ENCODE data around the gene FUZ. TPM values are rescaled to one million over a fixed set of nuclear protein-coding genes. Genes with fewer than 3 reads are reported as not detected.

FUZ gene
- total RNA-seq, 6 donors from 2014 or later = 17.3 to 43.0 (median 22.3) TPM

- no peak for ATAC-seq (ENCODE audit: low FRiP score in 2 of 2)
- no peak overlapping the region for H3K27ac ChIP-seq
- H3K4me1 ChIP-seq = peaks cover 0 to 4% (median 0%) of the 10 kb centered on the region in 4 donors
- H3K36me3 ChIP-seq = peaks cover 19 to 99% (median 91%) of the 10 kb centered on the region in 4 donors
- H3K27me3 ChIP-seq = no peaks in the 10 kb centered on the region
- no peaks in the 10 kb centered on the region for H3K9me3 ChIP-seq
- H3K4me3 ChIP-seq = no peak overlapping the region
- DNase-seq = no peak
- TF ChIP-seq POLR2A (IDR thresholded peaks at IDR 0.05) (no peak), EP300 (IDR thresholded peaks at IDR 0.05) (no peak), POLR2AphosphoS5 (IDR thresholded peaks at IDR 0.05) (no peak)
- TF ChIP-seq, protein P1, sequence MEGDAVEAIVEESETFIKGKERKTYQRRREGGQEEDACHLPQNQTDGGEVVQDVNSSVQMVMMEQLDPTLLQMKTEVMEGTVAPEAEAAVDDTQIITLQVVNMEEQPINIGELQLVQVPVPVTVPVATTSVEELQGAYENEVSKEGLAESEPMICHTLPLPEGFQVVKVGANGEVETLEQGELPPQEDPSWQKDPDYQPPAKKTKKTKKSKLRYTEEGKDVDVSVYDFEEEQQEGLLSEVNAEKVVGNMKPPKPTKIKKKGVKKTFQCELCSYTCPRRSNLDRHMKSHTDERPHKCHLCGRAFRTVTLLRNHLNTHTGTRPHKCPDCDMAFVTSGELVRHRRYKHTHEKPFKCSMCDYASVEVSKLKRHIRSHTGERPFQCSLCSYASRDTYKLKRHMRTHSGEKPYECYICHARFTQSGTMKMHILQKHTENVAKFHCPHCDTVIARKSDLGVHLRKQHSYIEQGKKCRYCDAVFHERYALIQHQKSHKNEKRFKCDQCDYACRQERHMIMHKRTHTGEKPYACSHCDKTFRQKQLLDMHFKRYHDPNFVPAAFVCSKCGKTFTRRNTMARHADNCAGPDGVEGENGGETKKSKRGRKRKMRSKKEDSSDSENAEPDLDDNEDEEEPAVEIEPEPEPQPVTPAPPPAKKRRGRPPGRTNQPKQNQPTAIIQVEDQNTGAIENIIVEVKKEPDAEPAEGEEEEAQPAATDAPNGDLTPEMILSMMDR (IDR thresholded peaks at IDR 0.05) = no peak
- WGBS, 2 donors = 95 to 97% methylated on average over 6 to 11 of the region's 12 CpGs
These were observed 22.5 kb upstream of the FUZ start for GRCh38 chr19:49835562-49835961.

DNA sequence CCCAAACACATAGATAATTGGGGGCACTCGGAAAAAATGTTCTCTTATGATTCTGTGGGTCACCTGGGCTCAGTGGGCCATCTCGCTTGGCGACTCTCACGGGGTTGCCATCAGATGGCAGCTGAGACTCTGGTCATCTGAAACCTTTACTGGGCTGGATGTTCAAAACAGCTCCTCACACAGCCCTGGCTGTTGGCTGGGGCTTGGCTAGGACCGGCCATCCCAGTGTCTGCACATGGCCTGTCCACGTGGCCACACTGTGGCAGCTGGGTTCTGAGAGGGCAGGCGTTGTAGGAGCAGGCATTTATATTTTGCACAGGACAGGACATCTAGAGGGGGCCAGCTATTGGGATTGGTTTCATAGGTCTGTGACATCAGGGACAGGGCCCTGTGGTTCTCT, 20.5 kb upstream of the FUZ start:
- Histone ChIP-seq H3K4me1 (peaks cover 0 to 4% (median 0%) of the 10 kb centered on the region in 4 donors), H3K27me3 (no peaks in the 10 kb centered on the region), H3K36me3 (peaks cover 19 to 100% (median 90%) of the 10 kb centered on the region in 4 donors), H3K9me3 (no peaks in the 10 kb centered on the region), H3K27ac (no peak overlapping the region), H3K4me3 (no peak overlapping the region)
- no peak for ATAC-seq (ENCODE audit: low FRiP score in 2 of 2)
- WGBS, 2 donors = 89 to 92% methylated on average over 6 to 7 of the region's 7 CpGs
- DNase-seq = no peak
- no peak for TF ChIP-seq POLR2AphosphoS5 (IDR thresholded peaks at IDR 0.05)
- no peak for TF ChIP-seq POLR2A (IDR thresholded peaks at IDR 0.05)
- TF ChIP-seq, protein P1 (IDR thresholded peaks at IDR 0.05) = no peak
- TF ChIP-seq EP300 (IDR thresholded peaks at IDR 0.05) = no peak

DNA sequence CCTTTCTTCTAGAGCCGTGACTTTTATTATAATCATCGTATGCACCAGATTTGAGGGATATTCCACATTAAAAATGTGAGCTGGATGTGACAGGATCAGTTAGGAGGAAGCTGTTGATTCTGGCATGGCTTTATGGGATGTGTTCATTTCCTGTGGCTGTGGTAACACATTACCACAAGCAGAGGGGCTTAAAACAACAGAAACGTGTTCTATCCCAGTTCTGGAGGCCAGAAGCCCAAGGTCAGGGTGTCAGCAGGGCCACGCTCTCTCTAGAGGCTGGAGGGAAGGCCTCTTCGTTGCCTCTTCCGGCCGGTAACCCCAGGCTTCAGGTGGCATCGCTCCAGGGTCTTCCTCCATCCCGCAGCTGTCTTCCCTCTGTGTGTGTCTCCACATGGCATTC, 19.5 kb upstream of the FUZ start:
- Histone ChIP-seq H3K9me3 (no peaks in the 10 kb centered on the region), H3K4me1 (peaks cover 0 to 4% (median 0%) of the 10 kb centered on the region in 4 donors), H3K36me3 (peaks cover 19 to 98% (median 85%) of the 10 kb centered on the region in 4 donors), H3K4me3 (no peak overlapping the region), H3K27ac (no peak overlapping the region), H3K27me3 (no peaks in the 10 kb centered on the region)
- ATAC-seq (ENCODE audit: low FRiP score in 2 of 2) (no peak), DNase-seq (no peak)
- TF ChIP-seq POLR2A (IDR thresholded peaks at IDR 0.05) = no peak
- TF ChIP-seq, protein P1 (IDR thresholded peaks at IDR 0.05) = no peak
- 68 to 75% methylated on average over 9 of the region's 9 CpGs for WGBS, 2 donors

GRCh38 chr19:49831592-49831991, 18.5 kb upstream of the FUZ start:
- H3K27me3 ChIP-seq = no peaks in the 10 kb centered on the region
- WGBS, 2 donors = 90 to 100% methylated on average over 3 to 8 of the region's 8 CpGs
- peaks cover 19 to 96% (median 80%) of the 10 kb centered on the region in 4 donors for H3K36me3 ChIP-seq
- ATAC-seq (ENCODE audit: low FRiP score in 2 of 2) (no peak), DNase-seq (no peak)
- no peak overlapping the region for H3K27ac ChIP-seq
- H3K4me3 ChIP-seq = no peak overlapping the region
- TF ChIP-seq POLR2A (IDR thresholded peaks at IDR 0.05) (no peak), EP300 (IDR thresholded peaks at IDR 0.05) (no peak), POLR2AphosphoS5 (IDR thresholded peaks at IDR 0.05) (no peak)
- TF ChIP-seq, protein P1 (IDR thresholded peaks at IDR 0.05) = no peak
- H3K4me1 ChIP-seq = peaks cover 0 to 4% (median 0%) of the 10 kb centered on the region in 4 donors
- no peaks in the 10 kb centered on the region for H3K9me3 ChIP-seq

DNA sequence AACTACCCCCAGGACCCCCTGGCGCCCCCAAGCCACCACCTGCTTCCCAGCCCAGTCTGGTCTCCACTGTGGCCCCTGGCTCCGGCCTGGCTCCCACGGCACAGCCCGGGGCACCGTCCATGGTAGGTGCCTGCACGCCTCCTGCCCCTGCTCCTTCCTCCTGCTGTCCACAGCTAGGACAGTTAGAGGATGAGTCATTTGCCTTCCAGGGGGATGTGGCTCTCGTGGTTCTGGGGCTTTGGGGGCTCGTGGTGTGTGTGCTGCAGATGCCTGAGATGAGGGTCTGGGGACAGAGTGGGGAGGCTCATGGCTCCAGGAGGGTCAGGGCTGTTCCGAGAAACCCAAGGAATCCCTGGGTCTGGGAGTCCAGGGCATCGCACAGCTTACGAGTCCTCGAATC, 17.7 kb upstream of the FUZ start:
- Histone ChIP-seq H3K9me3 (no peaks in the 10 kb centered on the region), H3K27ac (no peak overlapping the region), H3K4me1 (peaks cover 0 to 4% (median 0%) of the 10 kb centered on the region in 4 donors), H3K36me3 (peaks cover 19 to 88% (median 73%) of the 10 kb centered on the region in 4 donors), H3K4me3 (no peak overlapping the region), H3K27me3 (no peaks in the 10 kb centered on the region)
- ATAC-seq (ENCODE audit: low FRiP score in 2 of 2) = peak in 1 of 2 donors; percentile 15
- no peak for DNase-seq
- TF ChIP-seq POLR2A (IDR thresholded peaks at IDR 0.05) (no peak), POLR2AphosphoS5 (IDR thresholded peaks at IDR 0.05) (no peak), EP300 (IDR thresholded peaks at IDR 0.05) (no peak)
- TF ChIP-seq, protein P1 (IDR thresholded peaks at IDR 0.05) = no peak
- WGBS, 2 donors = 91 to 95% methylated on average over 9 to 10 of the region's 12 CpGs

All from upper lobe of left lung (tissue), 6 donors.